K562 (cell line): ENCODE results near the gene SRBD1. TPM values are rescaled to one million over a fixed set of nuclear protein-coding genes. Genes with fewer than 3 reads are reported as not detected.

Source experiments
- ATAC-seq: fragments of 200-7000 bp; cut with Tn5 transposase; 3 replicates; pipeline ENCODE4 v1.9.1; 2020; ENCODE audit warnings: moderate library complexity
- BruUV-seq: library from RNA; stranded (reverse); fragments of 400-500 nt; replicated peaks from 2 replicates; lab custom pipeline; 2021; lab: Mats Ljungman, UMichigan
- CTCF ChIA-PET: fragments of 300-600 bp; formaldehyde crosslinking; extraction: SDS; loops from one replicate; lab custom pipeline; 2021; ENCODE audit warnings: low intra/inter-chr PET ratio; lab: Yijun Ruan, JAX
- POLR2A ChIA-PET: fragments of 300-600, 350-650 bp; sonication (Branson Sonifier 250); formaldehyde crosslinking; extraction: SDS; loops from one replicate; lab custom pipeline; 2021; ENCODE audit warnings: antibody characterized with exemption, inconsistent platforms; lab: Yijun Ruan, JAX
- DNase-seq, 4 experiments: peaks; one replicate each; pipeline versions ENCODE4 v3.0.0 to v3.0.0-alpha.2; 2011 to 2018; ENCODE audit warnings: low spot score in 3 of 4, mixed read lengths in 3 of 4; ENCODE audit errors: extremely low read depth in 1 of 4
- FAIRE-seq: peaks from 2 replicates; lab custom pipeline; 2011; peaks lifted over from hg19 to GRCh38; lab: Jason Lieb, UNC
- H2AFZ ChIP-seq: 2 replicates; pipeline ENCODE4 v1.6.0; 2011; ENCODE audit warnings: low read depth, low read length, control low read depth, inconsistent platforms
- H3K27ac ChIP-seq: fragments of 200-600 bp; 3 replicates; pipeline ENCODE4 v1.8.0; 2011; ENCODE audit warnings: low read depth, mild to moderate bottlenecking, control low read depth, inconsistent platforms, low read length, moderate library complexity, mixed read lengths; ENCODE audit errors: extremely low read depth
- H3K27me3 ChIP-seq, 2 experiments: fragments of 300-600 bp in 1 of 2; 2 replicates in 1 of 2; 3 replicates in 1 of 2; pipeline versions ENCODE4 v1.6.0 to v1.8.0; 2011; ENCODE audit warnings: inconsistent platforms in 2 of 2, low read length in 2 of 2, mild to moderate bottlenecking in 1 of 2, mixed read lengths in 1 of 2, moderate library complexity in 1 of 2; ENCODE audit not compliant: control insufficient read depth in 2 of 2, insufficient read depth in 2 of 2
- H3K36me3 ChIP-seq: fragments of 300-600 bp; 3 replicates; pipeline ENCODE4 v1.8.0; 2011; ENCODE audit warnings: mild to moderate bottlenecking, low read length, inconsistent platforms; ENCODE audit not compliant: control insufficient read depth, insufficient read depth
- H3K4me1 ChIP-seq, 2 experiments: fragments of 200-600 bp in 1 of 2; replicated peaks in 1 of 2; 2 replicates in 1 of 2; 3 replicates in 1 of 2; pipeline versions ENCODE4 v1.5.1 to v1.8.0; 2011; ENCODE audit warnings: inconsistent platforms in 2 of 2, low read length in 2 of 2, mild to moderate bottlenecking in 1 of 2, mixed read lengths in 1 of 2, moderate library complexity in 1 of 2; ENCODE audit not compliant: control insufficient read depth in 2 of 2, insufficient read depth in 2 of 2
- H3K4me2 ChIP-seq: 2 replicates; pipeline ENCODE4 v1.6.1; 2011; ENCODE audit warnings: low read length, control low read depth, inconsistent platforms, mixed read lengths; ENCODE audit not compliant: insufficient read depth
- H3K4me3 ChIP-seq: fragments of 200-600 bp; sonication (generic), shearing (Covaris generic); 2 replicates; pipeline ENCODE4 v1.5.1; 2016; ENCODE audit warnings: control low read depth, inconsistent platforms
- H3K79me2 ChIP-seq: fragments of 200-600 bp; 3 replicates; pipeline ENCODE4 v1.8.0; 2011; ENCODE audit warnings: low read length, inconsistent platforms; ENCODE audit not compliant: control insufficient read depth, insufficient read depth
- H3K9ac ChIP-seq, 2 experiments: 2 replicates each; pipeline versions ENCODE4 v1.6.0 to v1.6.1; 2011; ENCODE audit warnings: low read depth in 2 of 2, low read length in 2 of 2, control low read depth in 1 of 2, inconsistent platforms in 1 of 2, mild to moderate bottlenecking in 1 of 2, mixed read lengths in 1 of 2; ENCODE audit not compliant: insufficient read depth in 1 of 2
- H3K9me1 ChIP-seq: one replicate; pipeline ENCODE4 v1.6.0; 2011; ENCODE audit warnings: inconsistent platforms, mild to moderate bottlenecking, low read length, moderate library complexity; ENCODE audit not compliant: control insufficient read depth, insufficient read depth
- H3K9me3 ChIP-seq: replicated peaks from 2 replicates; pipeline ENCODE4 v1.5.1; 2011; ENCODE audit warnings: low read depth, low read length, inconsistent platforms; ENCODE audit not compliant: control insufficient read depth, insufficient read depth
- H4K20me1 ChIP-seq: replicated peaks from 2 replicates; pipeline ENCODE4 v1.6.1; 2011; ENCODE audit warnings: low read length, inconsistent platforms, mixed read lengths; ENCODE audit not compliant: control insufficient read depth, insufficient read depth
- ARID3A ChIP-seq: IDR thresholded peaks from 2 replicates; pipeline ENCODE4 v1.6.1; 2012; ENCODE audit warnings: low read depth, low read length, improper control_type of control experiment, borderline replicate concordance
- CBX1 ChIP-seq: sonication (generic); IDR thresholded peaks from 2 replicates; pipeline ENCODE4 v1.6.1; 2016; ENCODE audit warnings: antibody characterized with exemption, low read depth, mild to moderate bottlenecking
- NEUROD1 ChIP-seq: fragments of 150-350 bp; IDR thresholded peaks from 2 replicates; pipeline ENCODE4 v1.6.1; 2014; ENCODE audit warnings: borderline replicate concordance, low read length, low read depth; ENCODE audit not compliant: partially characterized antibody
- NFRKB ChIP-seq: fragments of 450-650 bp; IDR thresholded peaks from 2 replicates; pipeline ENCODE4 v1.6.1; 2016; ENCODE audit warnings: low read depth
- PML ChIP-seq: IDR thresholded peaks from 2 replicates; pipeline ENCODE4 v1.6.1; 2012; ENCODE audit warnings: low read length, inconsistent platforms
- RAD21 ChIP-seq, 2 experiments: fragments of 250-450 bp in 1 of 2; fragments of 450-650 bp in 1 of 2; sonication (Bioruptor Pico) in 1 of 2; formaldehyde crosslinking in 1 of 2; IDR thresholded peaks in 1 of 2; conservative IDR thresholded peaks in 1 of 2; 2 replicates each; pipeline versions ENCODE4 v1.4.0 to v1.8.0; 2020 to 2022; ENCODE audit warnings: mild to moderate bottlenecking in 2 of 2, moderate library complexity in 1 of 2
- whole genome bisulfite sequencing: fragments of 100-300 bp; shearing (Covaris generic); methylation state at CpG from one replicate; pipeline ENCODE4 v1.1.6; 2016; ENCODE audit warnings: low coverage, mixed read lengths; ENCODE audit not compliant: insufficient coverage; ENCODE audit errors: missing lambda C conversion rate; 5-methylcytosine and 5-hydroxymethylcytosine counted together
- in situ Hi-C: fragments of 300-500 bp; cut with MboI; formaldehyde crosslinking; loops from 4 replicates; pipeline ENCODE4 v1.15.0; 2018; ENCODE audit warnings: inconsistent platforms, mixed read lengths
- intact Hi-C: fragments of 100-400 bp; cut with micrococcal nuclease; formaldehyde crosslinking; loops from 2 replicates; pipeline ENCODE4 v1.14.2; 2022
- polyA plus RNA-seq, 8 experiments: library from polyadenylated mRNA; depleted of rRNA in 4 of 8; stranded (reverse) in 5 of 8; unstranded in 3 of 8; fragments of >200 nt; fragmentation: Nextera tagmentation in 2 of 8; fragmentation: Illumina TruSeq in 1 of 8; extraction: Ambion mirVana in 2 of 8; extraction: Trizol in 1 of 8; gene quantifications; 2 replicates each; pipeline versions ENCODE4 v1.2.1 to v1.2.3, GENCODE V29; 2011 to 2014; ENCODE audit warnings: inconsistent platforms in 1 of 8, missing spikeins in 1 of 8
- total RNA-seq, 7 experiments: library from RNA; depleted of rRNA in 6 of 7; stranded (reverse); fragments of >200 nt in 6 of 7; fragmentation: Illumina TruSeq in 2 of 7; extraction: Trizol in 2 of 7; gene quantifications; 2 replicates each; pipeline versions ENCODE4 v1.2.1 to v1.2.3, GENCODE V29; 2011 to 2021; ENCODE audit warnings: low replicate concordance in 1 of 7
- TF ChIP-seq, protein P1 (sequence below): fragments of 450-650 bp; formaldehyde crosslinking; IDR thresholded peaks from 2 replicates; pipeline ENCODE4 v1.4.0; 2020; ENCODE audit warnings: mild to moderate bottlenecking, moderate library complexity
- TF ChIP-seq, protein P2 (sequence below): sonication (generic); formaldehyde crosslinking; IDR thresholded peaks from 2 replicates; pipeline ENCODE4 v1.8.0; 2022; ENCODE audit warnings: mild to moderate bottlenecking, missing genetic modification reagents, borderline replicate concordance

Gene SRBD1
- total and polyA plus RNA-seq, 9 of the 15 experiments (the other 6 are each of a cell fraction or from before 2014, with no cell fraction given), result 6.9 to 23.2 (median 14.7) TPM

- H4K20me1 ChIP-seq, result no peaks in the 10 kb centered on the region
- H3K27me3 ChIP-seq, result no peaks in the 10 kb centered on the region
- POLR2A ChIA-PET, result interaction anchor here (0.6 to 0.8 kb wide), 3 partner anchors 9 to 790 kb away, joined by 3 read pairs; no protein-coding TSS in a partner anchor
- no peak overlapping the region for H2AFZ ChIP-seq
- ATAC-seq, result no peak
- H3K27ac ChIP-seq, result no peak overlapping the region
- 95% methylated on average over 4 of the region's 4 CpGs for WGBS
- no peak for TF ChIP-seq RAD21 (CRISPR knock-in tag; conservative IDR thresholded peaks at IDR 0.05 in 1 of 2, IDR thresholded peaks at IDR 0.05 in 1 of 2)
- TF ChIP-seq, protein P1, sequence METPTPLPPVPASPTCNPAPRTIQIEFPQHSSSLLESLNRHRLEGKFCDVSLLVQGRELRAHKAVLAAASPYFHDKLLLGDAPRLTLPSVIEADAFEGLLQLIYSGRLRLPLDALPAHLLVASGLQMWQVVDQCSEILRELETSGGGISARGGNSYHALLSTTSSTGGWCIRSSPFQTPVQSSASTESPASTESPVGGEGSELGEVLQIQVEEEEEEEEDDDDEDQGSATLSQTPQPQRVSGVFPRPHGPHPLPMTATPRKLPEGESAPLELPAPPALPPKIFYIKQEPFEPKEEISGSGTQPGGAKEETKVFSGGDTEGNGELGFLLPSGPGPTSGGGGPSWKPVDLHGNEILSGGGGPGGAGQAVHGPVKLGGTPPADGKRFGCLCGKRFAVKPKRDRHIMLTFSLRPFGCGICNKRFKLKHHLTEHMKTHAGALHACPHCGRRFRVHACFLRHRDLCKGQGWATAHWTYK (CRISPR knock-in tag), result no peak
- no peak for TF ChIP-seq CBX1
- TF ChIP-seq PML, result no peak
- no peak for TF ChIP-seq NEUROD1
- TF ChIP-seq, protein P2, sequence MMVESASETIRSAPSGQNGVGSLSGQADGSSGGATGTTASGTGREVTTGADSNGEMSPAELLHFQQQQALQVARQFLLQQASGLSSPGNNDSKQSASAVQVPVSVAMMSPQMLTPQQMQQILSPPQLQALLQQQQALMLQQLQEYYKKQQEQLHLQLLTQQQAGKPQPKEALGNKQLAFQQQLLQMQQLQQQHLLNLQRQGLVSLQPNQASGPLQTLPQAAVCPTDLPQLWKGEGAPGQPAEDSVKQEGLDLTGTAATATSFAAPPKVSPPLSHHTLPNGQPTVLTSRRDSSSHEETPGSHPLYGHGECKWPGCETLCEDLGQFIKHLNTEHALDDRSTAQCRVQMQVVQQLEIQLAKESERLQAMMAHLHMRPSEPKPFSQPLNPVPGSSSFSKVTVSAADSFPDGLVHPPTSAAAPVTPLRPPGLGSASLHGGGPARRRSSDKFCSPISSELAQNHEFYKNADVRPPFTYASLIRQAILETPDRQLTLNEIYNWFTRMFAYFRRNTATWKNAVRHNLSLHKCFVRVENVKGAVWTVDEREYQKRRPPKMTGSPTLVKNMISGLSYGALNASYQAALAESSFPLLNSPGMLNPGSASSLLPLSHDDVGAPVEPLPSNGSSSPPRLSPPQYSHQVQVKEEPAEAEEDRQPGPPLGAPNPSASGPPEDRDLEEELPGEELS (CRISPR knock-in tag), result no peak
- no peak for TF ChIP-seq NFRKB
- TF ChIP-seq ARID3A, result no peak
- TF ChIP-seq, all 486 proteins: peak for 0
- intact Hi-C loops, result no loop called here
- in situ Hi-C loops, result no loop called here
- FAIRE-seq (no peak), DNase-seq (no peak)
- no peaks in the 10 kb centered on the region for H3K79me2 ChIP-seq
- H3K9me1 ChIP-seq, result no peaks in the 10 kb centered on the region
- no peaks in the 10 kb centered on the region for H3K4me1 ChIP-seq
- no peaks in the 10 kb centered on the region for H3K9me3 ChIP-seq
- no peak overlapping the region for H3K4me3 ChIP-seq
- H3K9ac ChIP-seq, result no peak overlapping the region
- BruUV-seq, result no TSS peak
- H3K4me2 ChIP-seq, result no peak overlapping the region
- H3K36me3 ChIP-seq, result peaks cover 38% of the 10 kb centered on the region
- CTCF ChIA-PET, result no interaction called here
These were observed 33.6 kb downstream of the SRBD1 start for GRCh38 chr2:45577441-45577840.
